Measurements from ENCODE around the gene TRIM10.
"Not testable (repeated sequence)": the region's sequence is repeated elsewhere in the genome, so short reads cannot be mapped to it uniquely, and the experiment has no call there.

Gene TRIM10

GRCh38 chr6:30129265-30130178 is 31.5 kb downstream of the TRIM10 start:
- DNase-seq (ENCODE audit: low spot score): no peak

GRCh38 chr6:30127238-30128093 is 33.5 kb downstream of the TRIM10 start:
- DNase-seq (ENCODE audit: low spot score): peak; percentile 55

- no peak for DNase-seq (ENCODE audit: low spot score)
Observed at GRCh38 chr6:30122515-30122914, 38.5 kb downstream of the TRIM10 start.

- DNase-seq (ENCODE audit: low spot score): no peak
Observed at GRCh38 chr6:30121446-30122366, 39.3 kb downstream of the TRIM10 start.

- not testable (repeated sequence) for DNase-seq (ENCODE audit: low spot score)
Observed at GRCh38 chr6:30118691-30119090, 42.3 kb downstream of the TRIM10 start.

- DNase-seq (ENCODE audit: low spot score): no peak
Observed at GRCh38 chr6:30116724-30117123, 44.3 kb downstream of the TRIM10 start.

- no peak for DNase-seq (ENCODE audit: low spot score)
Observed at GRCh38 chr6:30113841-30114240, 47.2 kb downstream of the TRIM10 start.

GRCh38 chr6:30113003-30113759 is 47.8 kb downstream of the TRIM10 start, which contains the start of gene TRIM31:
Gene TRIM31 (minus strand): TSS chr6:30113090. CDS start chr6:30112805, 285 bp downstream.
- DNase-seq (ENCODE audit: low spot score): no peak

- DNase-seq (ENCODE audit: low spot score): no peak
Observed at GRCh38 chr6:30112402-30112994, 48.5 kb downstream of the TRIM10 start.

- no peak for DNase-seq (ENCODE audit: low spot score)
Observed at GRCh38 chr6:30111266-30111856, 49.6 kb downstream of the TRIM10 start.

- no peak for DNase-seq (ENCODE audit: low spot score)
Observed at GRCh38 chr6:30104661-30105060, 56.4 kb downstream of the TRIM10 start.

- DNase-seq (ENCODE audit: low spot score): no peak
Observed at GRCh38 chr6:30103872-30104179, 57.2 kb downstream of the TRIM10 start.

- DNase-seq (ENCODE audit: low spot score): peak; percentile 87
Observed at GRCh38 chr6:30102970-30103871, 57.8 kb downstream of the TRIM10 start.

GRCh38 chr6:30102414-30102969 is 58.5 kb downstream of the TRIM10 start:
- DNase-seq (ENCODE audit: low spot score): no peak
